ENCODE results near the gene ADGB. TPM values are rescaled to one million over a fixed set of nuclear protein-coding genes. Genes with fewer than 3 reads are reported as not detected.

ADGB gene
- total and polyA plus RNA-seq, 4 donors = 0.23 TPM; not detected in 3

GRCh38 chr6:146709036-146709622, 110.4 kb downstream of the ADGB start:
- Histone ChIP-seq H3K4me3 (ENCODE audit: low read depth in 1 of 3, low read length in 3 of 3) (no peak overlapping the region), H3K36me3 (ENCODE audit: control insufficient read depth in 4 of 4, insufficient read depth in 3 of 4, low read depth in 1 of 4, low read length in 3 of 4) (no peaks in the 10 kb centered on the region), H3K9me3 (ENCODE audit: control insufficient read depth in 4 of 4, low read length in 3 of 4) (peaks cover 0 to 4% (median 0%) of the 10 kb centered on the region in 4 donors), H3K27ac (ENCODE audit: low read depth in 1 of 2, low read length in 2 of 2) (no peak overlapping the region), H3K4me1 (ENCODE audit: control insufficient read depth in 4 of 4, insufficient read depth in 4 of 4, low read length in 3 of 4) (no peaks in the 10 kb centered on the region), H3K9ac (ENCODE audit: low read depth in 1 of 2, low read length in 2 of 2) (no peak overlapping the region), H3K27me3 (ENCODE audit: control insufficient read depth in 4 of 4, insufficient read depth in 4 of 4, low read length in 3 of 4) (peaks cover 0 to 6% (median 0%) of the 10 kb centered on the region in 4 donors)
- DNase-seq (ENCODE audit: low spot score) = no peak
- WGBS = 67% methylated on average over 2 of the region's 2 CpGs
- no peak for TF ChIP-seq ZBTB33 (IDR thresholded peaks at IDR 0.05)
- TF ChIP-seq, protein P1, sequence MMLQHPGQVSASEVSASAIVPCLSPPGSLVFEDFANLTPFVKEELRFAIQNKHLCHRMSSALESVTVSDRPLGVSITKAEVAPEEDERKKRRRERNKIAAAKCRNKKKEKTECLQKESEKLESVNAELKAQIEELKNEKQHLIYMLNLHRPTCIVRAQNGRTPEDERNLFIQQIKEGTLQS (IDR thresholded peaks at IDR 0.05) = no peak
- no peak for TF ChIP-seq RAD21 (IDR thresholded peaks at IDR 0.05)
- no peak for TF ChIP-seq EGR1 (IDR thresholded peaks at IDR 0.05; ENCODE audit: low read depth in 2 of 2)
- no peak for TF ChIP-seq TAF1 (conservative IDR thresholded peaks at IDR 0.05)
- no peak for TF ChIP-seq RXRA (IDR thresholded peaks at IDR 0.05)
- TF ChIP-seq, protein P2, sequence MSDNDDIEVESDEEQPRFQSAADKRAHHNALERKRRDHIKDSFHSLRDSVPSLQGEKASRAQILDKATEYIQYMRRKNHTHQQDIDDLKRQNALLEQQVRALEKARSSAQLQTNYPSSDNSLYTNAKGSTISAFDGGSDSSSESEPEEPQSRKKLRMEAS (IDR thresholded peaks at IDR 0.05) = no peak
- TF ChIP-seq FOXA1 (IDR thresholded peaks at IDR 0.05) = no peak
- no peak for TF ChIP-seq HNF4G (IDR thresholded peaks at IDR 0.05)

- DNase-seq (ENCODE audit: low spot score) = no peak
- no peak overlapping the region for H3K4me3 ChIP-seq (ENCODE audit: low read depth in 1 of 3, low read length in 3 of 3)
- no peaks in the 10 kb centered on the region for H3K9me3 ChIP-seq (ENCODE audit: control insufficient read depth in 4 of 4, low read length in 3 of 4)
- TF ChIP-seq SP1 (IDR thresholded peaks at IDR 0.05) (no peak), ZBTB33 (IDR thresholded peaks at IDR 0.05) (no peak), HNF4G (IDR thresholded peaks at IDR 0.05) (no peak), RXRA (IDR thresholded peaks at IDR 0.05) (no peak), JUND (IDR thresholded peaks at IDR 0.05) (no peak), TAF1 (conservative IDR thresholded peaks at IDR 0.05) (no peak), GABPA (IDR thresholded peaks at IDR 0.05 in 1 of 2, conservative IDR thresholded peaks at IDR 0.05 in 1 of 2) (no peak), RAD21 (IDR thresholded peaks at IDR 0.05) (no peak), EGR1 (IDR thresholded peaks at IDR 0.05; ENCODE audit: low read depth in 2 of 2) (no peak), FOXA2 (IDR thresholded peaks at IDR 0.05) (no peak), NR2F2 (IDR thresholded peaks at IDR 0.05) (no peak), FOXA1 (IDR thresholded peaks at IDR 0.05) (no peak), HNF4A (conservative IDR thresholded peaks at IDR 0.05) (no peak), YY1 (IDR thresholded peaks at IDR 0.05) (no peak)
- TF ChIP-seq, protein P1 (IDR thresholded peaks at IDR 0.05) = no peak
- TF ChIP-seq, protein P3, sequence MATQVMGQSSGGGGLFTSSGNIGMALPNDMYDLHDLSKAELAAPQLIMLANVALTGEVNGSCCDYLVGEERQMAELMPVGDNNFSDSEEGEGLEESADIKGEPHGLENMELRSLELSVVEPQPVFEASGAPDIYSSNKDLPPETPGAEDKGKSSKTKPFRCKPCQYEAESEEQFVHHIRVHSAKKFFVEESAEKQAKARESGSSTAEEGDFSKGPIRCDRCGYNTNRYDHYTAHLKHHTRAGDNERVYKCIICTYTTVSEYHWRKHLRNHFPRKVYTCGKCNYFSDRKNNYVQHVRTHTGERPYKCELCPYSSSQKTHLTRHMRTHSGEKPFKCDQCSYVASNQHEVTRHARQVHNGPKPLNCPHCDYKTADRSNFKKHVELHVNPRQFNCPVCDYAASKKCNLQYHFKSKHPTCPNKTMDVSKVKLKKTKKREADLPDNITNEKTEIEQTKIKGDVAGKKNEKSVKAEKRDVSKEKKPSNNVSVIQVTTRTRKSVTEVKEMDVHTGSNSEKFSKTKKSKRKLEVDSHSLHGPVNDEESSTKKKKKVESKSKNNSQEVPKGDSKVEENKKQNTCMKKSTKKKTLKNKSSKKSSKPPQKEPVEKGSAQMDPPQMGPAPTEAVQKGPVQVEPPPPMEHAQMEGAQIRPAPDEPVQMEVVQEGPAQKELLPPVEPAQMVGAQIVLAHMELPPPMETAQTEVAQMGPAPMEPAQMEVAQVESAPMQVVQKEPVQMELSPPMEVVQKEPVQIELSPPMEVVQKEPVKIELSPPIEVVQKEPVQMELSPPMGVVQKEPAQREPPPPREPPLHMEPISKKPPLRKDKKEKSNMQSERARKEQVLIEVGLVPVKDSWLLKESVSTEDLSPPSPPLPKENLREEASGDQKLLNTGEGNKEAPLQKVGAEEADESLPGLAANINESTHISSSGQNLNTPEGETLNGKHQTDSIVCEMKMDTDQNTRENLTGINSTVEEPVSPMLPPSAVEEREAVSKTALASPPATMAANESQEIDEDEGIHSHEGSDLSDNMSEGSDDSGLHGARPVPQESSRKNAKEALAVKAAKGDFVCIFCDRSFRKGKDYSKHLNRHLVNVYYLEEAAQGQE (IDR thresholded peaks at IDR 0.05) = no peak
- TF ChIP-seq, protein P2 (IDR thresholded peaks at IDR 0.05) = no peak
- TF ChIP-seq, protein P4, sequence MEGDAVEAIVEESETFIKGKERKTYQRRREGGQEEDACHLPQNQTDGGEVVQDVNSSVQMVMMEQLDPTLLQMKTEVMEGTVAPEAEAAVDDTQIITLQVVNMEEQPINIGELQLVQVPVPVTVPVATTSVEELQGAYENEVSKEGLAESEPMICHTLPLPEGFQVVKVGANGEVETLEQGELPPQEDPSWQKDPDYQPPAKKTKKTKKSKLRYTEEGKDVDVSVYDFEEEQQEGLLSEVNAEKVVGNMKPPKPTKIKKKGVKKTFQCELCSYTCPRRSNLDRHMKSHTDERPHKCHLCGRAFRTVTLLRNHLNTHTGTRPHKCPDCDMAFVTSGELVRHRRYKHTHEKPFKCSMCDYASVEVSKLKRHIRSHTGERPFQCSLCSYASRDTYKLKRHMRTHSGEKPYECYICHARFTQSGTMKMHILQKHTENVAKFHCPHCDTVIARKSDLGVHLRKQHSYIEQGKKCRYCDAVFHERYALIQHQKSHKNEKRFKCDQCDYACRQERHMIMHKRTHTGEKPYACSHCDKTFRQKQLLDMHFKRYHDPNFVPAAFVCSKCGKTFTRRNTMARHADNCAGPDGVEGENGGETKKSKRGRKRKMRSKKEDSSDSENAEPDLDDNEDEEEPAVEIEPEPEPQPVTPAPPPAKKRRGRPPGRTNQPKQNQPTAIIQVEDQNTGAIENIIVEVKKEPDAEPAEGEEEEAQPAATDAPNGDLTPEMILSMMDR (IDR thresholded peaks at IDR 0.05; ENCODE audit: low read depth, low read length, missing input control) = no peak
- no peak overlapping the region for H3K9ac ChIP-seq (ENCODE audit: low read depth in 1 of 2, low read length in 2 of 2)
- no peak overlapping the region for H3K27ac ChIP-seq (ENCODE audit: low read depth in 1 of 2, low read length in 2 of 2)
- no peaks in the 10 kb centered on the region for H3K36me3 ChIP-seq (ENCODE audit: control insufficient read depth in 4 of 4, insufficient read depth in 3 of 4, low read depth in 1 of 4, low read length in 3 of 4)
- 55% methylated on average over 4 of the region's 4 CpGs for WGBS
- H3K27me3 ChIP-seq (ENCODE audit: control insufficient read depth in 4 of 4, insufficient read depth in 4 of 4, low read length in 3 of 4) = no peaks in the 10 kb centered on the region
- no peaks in the 10 kb centered on the region for H3K4me1 ChIP-seq (ENCODE audit: control insufficient read depth in 4 of 4, insufficient read depth in 4 of 4, low read length in 3 of 4)
These were observed 120.6 kb downstream of the ADGB start for GRCh38 chr6:146719387-146719786.
